Measurements from ENCODE around the gene DUSP8.
A peak's percentile ranks its signal among the peaks of the same experiment; 100 is the strongest.
"Not testable (repeated sequence)": the region's sequence is repeated elsewhere in the genome, so short reads cannot be mapped to it uniquely, and the experiment has no call there.

DUSP8 gene

GRCh38 chr11:1586699-1587098 is 14.6 kb upstream of the DUSP8 start:
- DNase-seq (ENCODE audit: low read depth) = no peak

GRCh38 chr11:1584661-1585370 is 12.7 kb upstream of the DUSP8 start, which contains the start of gene KRTAP5-1:
TSS of gene KRTAP5-1 (minus strand) at chr11:1585283. CDS start at chr11:1585249, 34 bp downstream.
- not testable (repeated sequence) for DNase-seq (ENCODE audit: low read depth)

GRCh38 chr11:1582909-1583308 is 10.8 kb upstream of the DUSP8 start:
- DNase-seq (ENCODE audit: low read depth) = not testable (repeated sequence)

- no peak for DNase-seq (ENCODE audit: low read depth)
Observed at GRCh38 chr11:1581976-1582375, 9.9 kb upstream of the DUSP8 start.

- no peak for DNase-seq (ENCODE audit: low read depth)
Observed at GRCh38 chr11:1576825-1577224, 4.8 kb upstream of the DUSP8 start.

GRCh38 chr11:1575756-1576155 is 3.7 kb upstream of the DUSP8 start:
- not testable (repeated sequence) for DNase-seq (ENCODE audit: low read depth)

- no peak for DNase-seq (ENCODE audit: low read depth)
Observed at GRCh38 chr11:1574933-1575242, 2.8 kb upstream of the DUSP8 start.

GRCh38 chr11:1574238-1574932 is 2.3 kb upstream of the DUSP8 start:
- peak; percentile 42 for DNase-seq (ENCODE audit: low read depth)

GRCh38 chr11:1573903-1574237 is 1.8 kb upstream of the DUSP8 start:
- no peak for DNase-seq (ENCODE audit: low read depth)

GRCh38 chr11:1573077-1573902 is 1.2 kb upstream of the DUSP8 start:
- DNase-seq (ENCODE audit: low read depth) = no peak

GRCh38 chr11:1571760-1572196 is 293 bp downstream of the DUSP8 start:
- DNase-seq (ENCODE audit: low read depth) = no peak

GRCh38 chr11:1570896-1571759 is 943 bp downstream of the DUSP8 start:
- no peak for DNase-seq (ENCODE audit: low read depth)

GRCh38 chr11:1570531-1570895 is 1.6 kb downstream of the DUSP8 start:
- no peak for DNase-seq (ENCODE audit: low read depth)

GRCh38 chr11:1570001-1570453 is 2.0 kb downstream of the DUSP8 start:
- DNase-seq (ENCODE audit: low read depth) = no peak

GRCh38 chr11:1569251-1569780 is 2.8 kb downstream of the DUSP8 start:
- DNase-seq (ENCODE audit: low read depth) = no peak

GRCh38 chr11:1568441-1568911 is 3.6 kb downstream of the DUSP8 start:
- DNase-seq (ENCODE audit: low read depth) = no peak

GRCh38 chr11:1567721-1568100 is 4.4 kb downstream of the DUSP8 start:
- no peak for DNase-seq (ENCODE audit: low read depth)

GRCh38 chr11:1567052-1567720 is 4.9 kb downstream of the DUSP8 start:
- DNase-seq (ENCODE audit: low read depth) = no peak

- no peak for DNase-seq (ENCODE audit: low read depth)
Observed at GRCh38 chr11:1566381-1567051, 5.6 kb downstream of the DUSP8 start.

- no peak for DNase-seq (ENCODE audit: low read depth)
Observed at GRCh38 chr11:1565904-1566247, 6.2 kb downstream of the DUSP8 start.

Measured in activated T-cell treated with anti-CD3 and anti-CD28 coated beads for 24 hours (primary cell).